SK-N-SH (cell line): Measurements from ENCODE around the gene CST2.

ENCODE experiments used
- NFIC ChIP-seq: IDR thresholded peaks from 2 replicates; pipeline ENCODE4 v1.4.0; 2012; ENCODE audit warnings: borderline replicate concordance
- SMC3 ChIP-seq: IDR thresholded peaks from 2 replicates; pipeline ENCODE4 v1.6.1; 2012; ENCODE audit warnings: low read depth, low read length, improper control_type of control experiment
- TF ChIP-seq, protein P1 (sequence below): fragments of 200-600 bp; sonication (generic); IDR thresholded peaks from 2 replicates; pipeline ENCODE4 v1.6.1; 2017; ENCODE audit warnings: antibody characterized with exemption, mild to moderate bottlenecking, moderate library complexity

GRCh38 chr20:23826541-23827021, at the start of gene CST2:
- TF ChIP-seq, protein P1, sequence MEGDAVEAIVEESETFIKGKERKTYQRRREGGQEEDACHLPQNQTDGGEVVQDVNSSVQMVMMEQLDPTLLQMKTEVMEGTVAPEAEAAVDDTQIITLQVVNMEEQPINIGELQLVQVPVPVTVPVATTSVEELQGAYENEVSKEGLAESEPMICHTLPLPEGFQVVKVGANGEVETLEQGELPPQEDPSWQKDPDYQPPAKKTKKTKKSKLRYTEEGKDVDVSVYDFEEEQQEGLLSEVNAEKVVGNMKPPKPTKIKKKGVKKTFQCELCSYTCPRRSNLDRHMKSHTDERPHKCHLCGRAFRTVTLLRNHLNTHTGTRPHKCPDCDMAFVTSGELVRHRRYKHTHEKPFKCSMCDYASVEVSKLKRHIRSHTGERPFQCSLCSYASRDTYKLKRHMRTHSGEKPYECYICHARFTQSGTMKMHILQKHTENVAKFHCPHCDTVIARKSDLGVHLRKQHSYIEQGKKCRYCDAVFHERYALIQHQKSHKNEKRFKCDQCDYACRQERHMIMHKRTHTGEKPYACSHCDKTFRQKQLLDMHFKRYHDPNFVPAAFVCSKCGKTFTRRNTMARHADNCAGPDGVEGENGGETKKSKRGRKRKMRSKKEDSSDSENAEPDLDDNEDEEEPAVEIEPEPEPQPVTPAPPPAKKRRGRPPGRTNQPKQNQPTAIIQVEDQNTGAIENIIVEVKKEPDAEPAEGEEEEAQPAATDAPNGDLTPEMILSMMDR, result no peak
- no peak for TF ChIP-seq NFIC
- TF ChIP-seq SMC3, result no peak
